Kidney (tissue), 14 donors: ENCODE results near the gene DDX20. TPM values are rescaled to one million over a fixed set of nuclear protein-coding genes. Genes with fewer than 3 reads are reported as not detected.
A peak's percentile ranks its signal among the peaks of the same experiment; 100 is the strongest.
"Not testable (repeated sequence)": the region's sequence is repeated elsewhere in the genome, so short reads cannot be mapped to it uniquely, and the experiment has no call there.

ENCODE experiments used
- DNase-seq, 5 donors: peaks; one replicate each; pipeline ENCODE4 v3.0.0-alpha.2; 2013 to 2020
- FAIRE-seq: peaks from 2 replicates; lab custom pipeline; 2012; peaks lifted over from hg19 to GRCh38; lab: Jason Lieb, UNC
- H3K27ac ChIP-seq, 2 donors: one replicate each; pipeline ENCODE4 v1.7.0; 2013; ENCODE audit warnings: low read depth in 2 of 2, low read length in 2 of 2, inconsistent platforms in 1 of 2
- H3K27me3 ChIP-seq: one replicate; pipeline ENCODE4 v1.7.1; 2013; ENCODE audit warnings: low read length, inconsistent platforms; ENCODE audit not compliant: control insufficient read depth, insufficient read depth
- H3K36me3 ChIP-seq, 3 donors: one replicate each; pipeline versions ENCODE4 v1.7.0 to v1.7.1; 2013; ENCODE audit warnings: low read length in 3 of 3, control low read depth in 1 of 3, inconsistent platforms in 1 of 3; ENCODE audit not compliant: insufficient read depth in 3 of 3, control insufficient read depth in 2 of 3
- H3K4me1 ChIP-seq, 3 donors: one replicate each; pipeline versions ENCODE4 v1.7.0 to v1.7.1; 2013; ENCODE audit warnings: low read length in 3 of 3, inconsistent platforms in 1 of 3, low read depth in 1 of 3; ENCODE audit not compliant: control insufficient read depth in 2 of 3, insufficient read depth in 2 of 3
- H3K4me3 ChIP-seq, 3 donors: one replicate each; pipeline versions ENCODE4 v1.7.0 to v1.8.1; 2013; ENCODE audit warnings: low read length in 3 of 3, control low read depth in 1 of 3, inconsistent platforms in 1 of 3
- H3K9ac ChIP-seq, 3 donors: one replicate each; pipeline versions ENCODE4 v1.7.0 to v1.7.1; 2013; ENCODE audit warnings: low read length in 3 of 3, control low read depth in 1 of 3, inconsistent platforms in 1 of 3
- H3K9me3 ChIP-seq, 3 donors: one replicate each; pipeline versions ENCODE4 v1.7.0 to v1.7.1; 2013; ENCODE audit warnings: low read length in 3 of 3, control low read depth in 1 of 3, inconsistent platforms in 1 of 3; ENCODE audit not compliant: control insufficient read depth in 2 of 3, insufficient read depth in 1 of 3
- CTCF ChIP-seq: IDR thresholded peaks from 3 replicates; pipeline ENCODE4 v1.5.1; 2012; ENCODE audit warnings: mild to moderate bottlenecking, moderate library complexity, borderline replicate concordance; ENCODE audit not compliant: insufficient read depth; ENCODE audit errors: extremely low read depth
- intact Hi-C: fragments of 100-400 bp; cut with DNase I; formaldehyde crosslinking; loops from one replicate; pipeline ENCODE4 v1.11.1; 2022
- polyA plus RNA-seq: library from polyadenylated mRNA; stranded (reverse); fragments of 350-450 nt; fragmentation: Illumina TruSeq; extraction: RNeasy Lipid Tissue Mini Kit (QIAGEN cat#74804); gene quantifications from one replicate; pipeline ENCODE4 v1.2.3, GENCODE V29; 2014; ENCODE audit warnings: low read depth, low replicate concordance; ENCODE audit not compliant: insufficient read depth
- total RNA-seq: library from RNA; stranded (reverse); fragmentation: NEBNext Ultra II Directional; extraction: Animal tissue kit (Norgen Biotek cat#: 25700); gene quantifications from one replicate; pipeline ENCODE4 v1.2.1, GENCODE V29; 2021
- donor health status: control.
- donor health status: control.
- donor health status: control.
- donor health status: control.
- donor health status: control.
- donor health status: DM: yes; HTN: yes; CAD: no.
- donor health status: Normal renal cell carcinoma (clear cell type).

The DDX20 gene
- total and polyA plus RNA-seq, 2 donors from 2014 or later, result 5.5 to 9.6 TPM

- Histone ChIP-seq H3K27me3 (no peaks in the 10 kb centered on the region), H3K4me1 (peaks cover 0 to 17% (median 5%) of the 10 kb centered on the region in 3 donors), H3K27ac (peak overlapping the region in 1 of 2 donors; percentile 53), H3K36me3 (no peaks in the 10 kb centered on the region), H3K9ac (peak overlapping the region in 2 of 3 donors; percentile 9 to 59), H3K4me3 (peak overlapping the region; percentile 63 to 89 (median 84)), H3K9me3 (no peaks in the 10 kb centered on the region)
- FAIRE-seq (no peak), DNase-seq (peak; percentile 50 to 86 (median 69))
- intact Hi-C loops, result no loop called here
- TF ChIP-seq CTCF, result no peak
These were observed 15.6 kb upstream of the DDX20 start for GRCh38 chr1:111739925-111740765.

- peaks cover 0 to 15% (median under 1%) of the 10 kb centered on the region in 3 donors for H3K4me1 ChIP-seq
- H3K4me3 ChIP-seq, H3K27me3 ChIP-seq, H3K27ac ChIP-seq, H3K9me3 ChIP-seq, H3K9ac ChIP-seq, intact Hi-C loops, H3K36me3 ChIP-seq, FAIRE-seq: not testable (repeated sequence)
- DNase-seq, result peak in 1 of 5 donors; percentile 15
These were observed 13.4 kb upstream of the DDX20 start for GRCh38 chr1:111742292-111742691.

GRCh38 chr1:111742938-111743549 lies 12.7 kb upstream of the DDX20 start:
- FAIRE-seq (no peak), DNase-seq (no peak)
- Histone ChIP-seq H3K9ac (no peak overlapping the region), H3K36me3 (no peaks in the 10 kb centered on the region), H3K4me1 (peaks cover 0 to 9% (median 0%) of the 10 kb centered on the region in 3 donors), H3K4me3 (no peak overlapping the region), H3K27me3 (no peaks in the 10 kb centered on the region), H3K27ac (no peak overlapping the region), H3K9me3 (no peaks in the 10 kb centered on the region)
- TF ChIP-seq CTCF, result no peak
- intact Hi-C loops, result no loop called here

GRCh38 chr1:111743679-111744101 lies 12.0 kb upstream of the DDX20 start:
- TF ChIP-seq CTCF, result no peak
- no peaks in the 10 kb centered on the region for H3K27me3 ChIP-seq
- H3K36me3 ChIP-seq, result no peaks in the 10 kb centered on the region
- no peaks in the 10 kb centered on the region for H3K9me3 ChIP-seq
- no peak for DNase-seq
- intact Hi-C loops, result no loop called here
- H3K4me3 ChIP-seq, result no peak overlapping the region
- H3K27ac ChIP-seq, result no peak overlapping the region
- no peak overlapping the region for H3K9ac ChIP-seq
- peaks cover 0 to 7% (median 0%) of the 10 kb centered on the region in 3 donors for H3K4me1 ChIP-seq
- FAIRE-seq, result no peak
